Right cardiac atrium (tissue), 5 donors: ENCODE results near the gene NUP35. TPM values are rescaled to one million over a fixed set of nuclear protein-coding genes. Genes with fewer than 3 reads are reported as not detected.

Experiments used
- ATAC-seq, 2 donors: fragments of 200-7000 bp; cut with Tn5 transposase; one replicate each; pipeline versions ENCODE4 v1.8.0 to v1.9.1; 2020; ENCODE audit warnings: moderate library complexity in 2 of 2, mild to moderate bottlenecking in 1 of 2
- DNase-seq, 3 donors: peaks; one replicate each; pipeline ENCODE4 v3.0.0-alpha.2; 2020
- H3K27ac ChIP-seq: one replicate; pipeline ENCODE4 v1.5.1; 2013; ENCODE audit warnings: mild to moderate bottlenecking, low read length, control low read depth, moderate library complexity
- H3K27me3 ChIP-seq: one replicate; pipeline ENCODE4 v1.6.1; 2013; ENCODE audit not compliant: control insufficient read depth, insufficient read depth
- H3K4me1 ChIP-seq: one replicate; pipeline ENCODE4 v1.6.1; 2013; ENCODE audit warnings: low read length; ENCODE audit not compliant: control insufficient read depth, insufficient read depth
- H3K4me3 ChIP-seq: one replicate; pipeline ENCODE4 v1.5.1; 2013; ENCODE audit warnings: low read length, control low read depth
- H3K9me3 ChIP-seq: one replicate; pipeline ENCODE4 v1.6.1; 2013; ENCODE audit warnings: low read length; ENCODE audit not compliant: control insufficient read depth
- WGBS: extraction: QIAGEN DNeasy Blood & Tissue Kit; methylation state at CpG from one replicate; pipeline ENCODE4 v1.1.7; 2013; 5-methylcytosine and 5-hydroxymethylcytosine counted together
- intact Hi-C, 4 donors: fragments of 100-400 bp; cut with DNase I; formaldehyde crosslinking; loops; one replicate each; pipeline versions ENCODE4 v1.11.0 to v1.14.0; 2022 to 2023
- polyA plus RNA-seq: library from polyadenylated mRNA; stranded (reverse); fragments of 200-250 nt; gene quantifications from one replicate; pipeline ENCODE4 v1.2.3, GENCODE V29; 2013
- total RNA-seq, 4 donors: library from RNA; stranded (reverse); fragmentation: NEBNext Ultra II Directional; extraction: Animal tissue kit (Norgen Biotek cat#: 25700); gene quantifications; one replicate each; pipeline ENCODE4 v1.2.1, GENCODE V29; 2021
- donor health status: healthy with polysubstance abuse.
- donor health status: DM: no; HTN: yes; CAD: no.
- donor health status: DM: no; HTN: no; CAD: no.
- donor health status: DM: no; HTN: yes; CAD: no; lungs with severe emphysema.
- donor health status: DM: yes; HTN: yes; CAD: no.

NUP35 gene
- total and polyA plus RNA-seq, 5 donors = 5.5 to 10.7 (median 8.8) TPM

DNA sequence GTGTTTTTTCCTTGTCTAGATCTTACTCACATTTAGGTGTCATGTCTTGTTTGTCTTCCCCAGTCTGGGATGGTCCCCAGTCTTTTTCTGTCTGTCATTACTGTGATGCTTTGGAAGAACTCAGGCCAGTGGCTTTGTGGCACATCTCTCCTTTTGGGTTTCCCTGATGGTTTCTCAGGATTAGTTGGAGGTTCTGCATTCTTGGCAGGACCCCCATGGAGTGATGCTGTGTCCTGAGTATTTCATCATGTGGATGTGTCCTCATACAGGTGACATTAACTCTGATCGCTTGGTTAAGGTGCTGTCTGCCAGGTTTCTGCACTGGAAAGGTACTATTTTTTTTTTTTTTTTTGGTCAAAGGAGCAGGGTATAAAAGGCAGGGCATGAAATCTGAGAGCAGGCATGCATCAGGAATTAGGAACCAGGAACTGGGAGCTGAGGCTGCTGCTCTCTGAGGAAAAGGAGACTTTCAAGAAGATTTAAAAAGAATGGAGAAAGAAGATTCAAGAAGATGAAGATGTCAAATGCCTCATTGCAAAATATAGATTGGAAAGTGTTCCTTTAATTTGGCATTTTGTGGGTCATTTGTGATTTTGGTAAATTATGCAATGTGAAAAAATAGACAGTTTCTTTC lies 85.3 kb downstream of the NUP35 start:
- DNase-seq = no peak
- intact Hi-C loops = no loop called here
- Histone ChIP-seq H3K27ac (no peak overlapping the region), H3K4me3 (no peak overlapping the region), H3K9me3 (no peaks in the 10 kb centered on the region), H3K27me3 (no peaks in the 10 kb centered on the region), H3K4me1 (no peaks in the 10 kb centered on the region)
- 98% methylated on average over 1 of the region's 1 CpG for WGBS
- ATAC-seq = no peak

Other genes with a start within 250 kb of the NUP35 start
- gene NCKAP1, start 86.0 kb upstream of the NUP35 start, total RNA-seq = 100 to 1,000 TPM; 131 to 158 (median 140) TPM
- 63.0 TPM for gene NCKAP1, start 86.0 kb upstream of the NUP35 start, polyA plus RNA-seq
- gene DUSP19, start 45.7 kb upstream of the NUP35 start, total RNA-seq = 10 to 100 TPM in 3 of 4 donors, 1 to 10 TPM in 1; 7.5 to 16.6 (median 12.3) TPM
- 6.7 TPM for gene DUSP19, start 45.7 kb upstream of the NUP35 start, polyA plus RNA-seq